Activated naive CD4-positive, alpha-beta T cell treated with anti-CD3 and anti-CD28 coated beads, Interleukin-2, amount 10 ng/mL, durations not matched to agents 7 days and 5 days (primary cell): Measurements from ENCODE around the gene MARK2.

Source experiments
- CTCF ChIA-PET: fragments of 350-600 bp; sonication (Branson Sonifier 250); formaldehyde crosslinking; loops from one replicate; lab custom pipeline; 2021; ENCODE audit warnings: antibody characterized with exemption; lab: Charles Lee
- DNase-seq: peaks from one replicate; pipeline ENCODE4 v3.0.0-alpha.2; 2020
- H3K27ac Mint-ChIP-seq: one replicate; pipeline ENCODE4 v1.8.0; 2021; ENCODE audit warnings: mild to moderate bottlenecking, moderate library complexity, mixed read lengths
- H3K27me3 Mint-ChIP-seq: one replicate; pipeline ENCODE4 v1.8.0; 2021; ENCODE audit warnings: mild to moderate bottlenecking, mixed read lengths
- H3K36me3 Mint-ChIP-seq: one replicate; pipeline ENCODE4 v1.8.0; 2021; ENCODE audit warnings: mixed read lengths
- H3K4me1 Mint-ChIP-seq: one replicate; pipeline ENCODE4 v1.8.0; 2021; ENCODE audit warnings: mixed read lengths
- H3K4me3 Mint-ChIP-seq: one replicate; pipeline ENCODE4 v1.8.0; 2021; ENCODE audit warnings: mild to moderate bottlenecking, moderate library complexity, mixed read lengths
- H3K9me3 Mint-ChIP-seq: one replicate; pipeline ENCODE4 v1.8.0; 2021; ENCODE audit warnings: mixed read lengths

The MARK2 gene

DNA sequence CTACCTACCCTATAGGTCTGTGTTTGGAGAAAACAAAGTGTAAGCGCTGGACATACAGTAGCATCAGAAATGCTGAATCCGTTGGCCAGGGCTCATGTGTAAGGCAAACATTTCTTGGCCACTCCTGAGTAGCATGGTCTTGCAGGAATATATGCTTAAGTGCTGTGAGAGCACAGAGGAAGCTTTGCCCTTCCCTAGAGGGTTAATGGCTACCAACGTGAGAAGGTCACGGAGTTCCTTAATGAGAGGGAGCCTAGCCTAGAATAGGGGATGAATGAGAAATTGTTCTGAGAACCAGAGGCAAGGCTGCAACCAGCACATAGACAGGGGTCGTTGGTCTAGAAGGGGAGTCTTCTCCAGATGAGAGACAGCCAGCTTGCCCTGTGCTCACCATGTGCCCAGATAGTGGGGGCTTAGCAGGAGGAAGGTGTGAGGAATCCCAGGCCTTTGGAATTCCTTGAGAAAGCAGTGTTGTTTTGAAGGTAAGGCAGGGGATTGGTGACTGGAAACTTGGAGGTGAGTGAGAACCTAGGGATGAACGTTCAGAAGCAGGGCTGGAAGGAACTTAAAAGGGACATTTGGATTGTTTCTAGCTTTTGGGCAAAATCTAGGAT, 48.6 kb downstream of the MARK2 start:
- Mint-ChIP-seq H3K9me3 (no peaks in the 10 kb centered on the region), H3K36me3 (peaks cover 43% of the 10 kb centered on the region), H3K27me3 (no peaks in the 10 kb centered on the region), H3K4me1 (peaks cover 82% of the 10 kb centered on the region), H3K4me3 (peak overlapping the region; percentile 95), H3K27ac (peak overlapping the region; percentile 88)
- no peak for DNase-seq
- CTCF ChIA-PET: interaction anchor here (0.7 to 2.9 kb wide), 3 partner anchors 19 to 51 kb away, joined by 3 to 16 read pairs (median 4); no protein-coding TSS in a partner anchor

DNA sequence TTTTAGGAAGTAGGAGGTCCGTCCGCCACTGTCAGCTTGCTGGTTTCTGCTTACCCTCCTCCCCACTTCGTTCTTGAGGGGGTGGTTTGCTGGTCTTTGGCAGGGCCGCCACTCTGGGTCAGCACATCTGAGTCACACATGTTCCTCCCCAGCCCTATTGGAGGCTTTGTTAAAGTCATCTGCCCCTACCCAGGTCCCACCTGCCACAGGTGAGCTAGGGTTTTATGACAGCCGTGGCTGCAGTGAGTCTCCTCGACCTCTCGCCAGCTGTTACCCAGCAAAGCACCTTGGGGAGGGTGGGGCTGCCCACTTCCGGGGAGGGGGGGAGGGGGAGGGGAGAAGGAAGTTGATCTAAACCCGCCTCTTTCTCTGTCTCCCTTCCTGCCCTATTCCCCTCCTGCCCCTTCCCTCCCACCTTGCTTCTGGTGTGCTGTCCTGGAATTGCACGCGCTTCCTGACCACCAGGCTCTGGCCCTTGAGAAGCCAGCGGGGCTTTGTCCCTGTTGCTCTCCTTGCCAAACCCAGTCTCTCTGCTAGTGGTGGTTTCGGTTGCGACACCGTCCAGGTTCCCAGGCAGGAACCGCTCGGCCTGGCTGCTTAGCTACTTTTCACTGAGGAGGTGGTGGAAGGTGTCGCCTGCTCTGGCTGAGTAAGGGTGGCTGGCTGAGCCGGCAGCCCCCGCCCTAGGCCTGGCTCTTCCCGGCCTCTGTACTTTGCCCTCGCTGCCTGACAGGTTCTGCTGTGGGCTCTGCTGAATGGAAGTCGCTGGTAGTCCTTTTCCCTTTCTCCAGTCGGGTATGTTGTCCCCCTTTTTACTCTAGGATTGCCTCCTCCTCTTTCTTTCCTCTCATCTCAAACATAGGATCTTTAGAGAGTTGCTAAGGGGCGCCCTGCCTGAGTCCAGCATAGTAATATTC, 49.5 kb downstream of the MARK2 start:
- Mint-ChIP-seq H3K27ac (peak overlapping the region; percentile 88), H3K36me3 (peaks cover 46% of the 10 kb centered on the region), H3K27me3 (no peaks in the 10 kb centered on the region), H3K4me1 (peaks cover 80% of the 10 kb centered on the region), H3K4me3 (peak overlapping the region; percentile 95), H3K9me3 (no peaks in the 10 kb centered on the region)
- peak; percentile 84 for DNase-seq
- CTCF ChIA-PET: interaction anchor here (0.9 to 3.7 kb wide), 4 partner anchors 19 to 58 kb away, joined by 3 to 27 read pairs (median 4); no protein-coding TSS in a partner anchor

DNA sequence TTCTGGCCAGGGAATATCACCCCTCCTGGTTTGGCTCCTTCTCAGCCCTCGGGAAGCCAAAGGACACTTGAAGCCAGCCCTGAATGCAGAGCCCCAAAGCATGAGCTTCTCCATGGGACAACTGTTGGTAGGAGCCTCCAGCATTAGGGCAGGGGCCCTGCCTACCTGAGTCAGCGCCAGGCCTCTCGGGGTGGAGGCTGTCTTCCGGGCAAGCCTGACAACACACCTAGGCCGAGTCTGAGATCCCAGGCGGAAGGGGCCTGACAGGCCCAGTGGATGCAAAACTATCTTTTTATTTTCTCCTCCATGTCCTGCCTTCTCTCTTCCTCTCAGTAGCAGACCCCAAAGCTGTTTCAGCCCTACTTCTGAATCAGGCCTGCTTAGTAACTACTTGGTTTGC, 50.4 kb downstream of the MARK2 start:
- H3K9me3 Mint-ChIP-seq: no peaks in the 10 kb centered on the region
- H3K4me3 Mint-ChIP-seq: peak overlapping the region; percentile 95
- H3K4me1 Mint-ChIP-seq: peaks cover 71% of the 10 kb centered on the region
- no peak for DNase-seq
- CTCF ChIA-PET: interaction anchor here (0.5 to 3.7 kb wide), 3 partner anchors 18 to 52 kb away, joined by 3 to 27 read pairs (median 5); no protein-coding TSS in a partner anchor
- no peaks in the 10 kb centered on the region for H3K27me3 Mint-ChIP-seq
- peaks cover 49% of the 10 kb centered on the region for H3K36me3 Mint-ChIP-seq
- peak overlapping the region; percentile 88 for H3K27ac Mint-ChIP-seq

DNA sequence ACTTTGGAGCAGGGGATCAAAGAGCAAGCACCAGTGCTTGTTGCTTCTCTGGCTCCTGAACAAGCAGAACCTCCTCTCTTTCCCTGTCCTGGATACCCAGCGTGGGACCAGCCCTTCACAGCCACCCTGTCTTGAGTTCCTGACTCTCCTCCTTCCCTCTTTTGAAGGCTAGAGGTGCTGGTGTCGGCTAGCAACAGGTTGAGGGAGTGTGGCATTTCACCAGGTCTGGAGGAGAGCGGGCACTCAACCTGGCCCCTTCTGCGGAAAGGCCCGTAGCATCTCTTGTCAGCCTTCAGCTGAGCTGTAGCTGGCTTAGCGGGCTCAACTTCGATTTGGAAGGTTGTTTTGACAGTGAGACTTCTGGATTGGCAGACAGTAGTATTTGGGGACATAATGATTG, 51.5 kb downstream of the MARK2 start:
- H3K36me3 Mint-ChIP-seq: peaks cover 46% of the 10 kb centered on the region
- H3K27me3 Mint-ChIP-seq: no peaks in the 10 kb centered on the region
- H3K4me1 Mint-ChIP-seq: peaks cover 72% of the 10 kb centered on the region
- no peak for DNase-seq
- H3K4me3 Mint-ChIP-seq: peak overlapping the region; percentile 95
- peak overlapping the region; percentile 70 for H3K27ac Mint-ChIP-seq
- no peaks in the 10 kb centered on the region for H3K9me3 Mint-ChIP-seq
- CTCF ChIA-PET: interaction anchor here (0.6 to 3.7 kb wide), 4 partner anchors 17 to 53 kb away, joined by 3 to 27 read pairs (median 4); no protein-coding TSS in a partner anchor

DNA sequence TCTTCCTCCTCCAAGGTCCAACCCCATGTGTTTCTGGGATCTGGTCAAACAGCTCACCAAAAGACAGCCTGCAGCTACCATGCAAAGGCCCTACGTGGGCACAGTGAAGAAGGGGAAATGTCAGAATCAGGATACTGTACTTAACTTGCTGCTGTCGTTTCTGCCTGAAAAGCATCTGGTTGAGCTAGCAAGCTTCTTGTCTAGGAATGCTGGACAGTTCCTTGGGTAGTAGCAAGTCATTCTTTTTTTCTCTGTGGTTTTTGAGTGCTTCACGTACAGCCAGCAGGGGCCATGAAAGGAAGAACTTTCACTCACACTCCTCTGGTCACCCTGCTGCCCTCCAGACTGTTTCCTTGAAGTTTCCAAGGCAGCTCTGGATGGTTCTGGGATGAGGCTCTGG, 53.3 kb downstream of the MARK2 start:
- Mint-ChIP-seq H3K27me3 (no peaks in the 10 kb centered on the region), H3K27ac (peak overlapping the region; percentile 58), H3K9me3 (no peaks in the 10 kb centered on the region), H3K4me1 (peaks cover 72% of the 10 kb centered on the region), H3K4me3 (no peak overlapping the region), H3K36me3 (peaks cover 59% of the 10 kb centered on the region)
- CTCF ChIA-PET: interaction anchor here (1.0 to 1.6 kb wide), 2 partner anchors 11 to 154 kb away, joined by 3 read pairs; no protein-coding TSS in a partner anchor
- DNase-seq: no peak

DNA sequence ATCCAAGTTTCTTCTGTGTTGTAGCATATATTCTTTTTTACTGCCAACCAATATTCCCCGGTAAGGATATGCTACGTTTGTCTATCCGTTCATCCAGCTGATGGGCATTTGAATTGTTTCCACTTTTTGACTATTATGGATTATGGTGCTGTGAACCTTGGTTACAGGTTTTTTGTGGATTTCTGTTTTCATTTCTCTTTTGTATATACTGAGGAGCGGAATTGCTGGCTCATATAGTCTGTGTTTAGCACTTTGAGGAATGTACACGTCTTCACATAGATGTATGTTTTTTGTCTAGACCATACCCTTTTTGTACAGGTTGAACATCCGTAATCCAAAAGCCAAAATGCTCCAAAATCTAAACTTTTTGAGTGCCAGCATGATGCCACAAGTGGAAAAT, 54.4 kb downstream of the MARK2 start:
- Mint-ChIP-seq H3K36me3 (peaks cover 70% of the 10 kb centered on the region), H3K27me3 (no peaks in the 10 kb centered on the region), H3K4me3 (no peak overlapping the region), H3K9me3 (no peaks in the 10 kb centered on the region), H3K27ac (no peak overlapping the region), H3K4me1 (peaks cover 61% of the 10 kb centered on the region)
- no peak for DNase-seq
- CTCF ChIA-PET: interaction anchor here (1.6 kb wide), 1 partner anchor 10 kb away, joined by 3 read pairs; no protein-coding TSS in a partner anchor

DNA sequence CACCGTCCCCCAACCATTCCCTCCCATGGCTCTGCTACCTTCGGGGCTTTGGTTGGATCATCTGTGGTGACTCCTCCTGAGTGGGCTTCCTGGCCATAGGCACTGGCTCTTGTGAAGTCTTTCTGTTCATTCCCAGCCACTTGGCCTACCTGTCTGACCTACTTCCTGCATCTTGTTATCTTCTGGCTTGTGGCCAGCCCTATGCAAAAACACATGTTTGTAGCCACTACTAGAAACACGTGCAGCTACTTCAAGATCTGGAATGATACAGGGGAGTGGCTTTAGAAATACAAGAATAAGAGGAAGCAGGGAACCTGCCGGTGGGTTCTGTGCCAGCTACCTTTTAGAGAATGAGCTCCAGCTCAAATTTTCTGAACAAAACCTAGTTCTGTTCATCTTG, 57.2 kb downstream of the MARK2 start:
- H3K27ac Mint-ChIP-seq: peak overlapping the region; percentile 77
- H3K9me3 Mint-ChIP-seq: no peaks in the 10 kb centered on the region
- no peaks in the 10 kb centered on the region for H3K27me3 Mint-ChIP-seq
- no peak for DNase-seq
- H3K4me3 Mint-ChIP-seq: no peak overlapping the region
- CTCF ChIA-PET: interaction anchor here (1.0 kb wide), 1 partner anchor 11 kb away, joined by 3 read pairs; no protein-coding TSS in a partner anchor
- peaks cover 34% of the 10 kb centered on the region for H3K4me1 Mint-ChIP-seq
- peaks cover 73% of the 10 kb centered on the region for H3K36me3 Mint-ChIP-seq

DNA sequence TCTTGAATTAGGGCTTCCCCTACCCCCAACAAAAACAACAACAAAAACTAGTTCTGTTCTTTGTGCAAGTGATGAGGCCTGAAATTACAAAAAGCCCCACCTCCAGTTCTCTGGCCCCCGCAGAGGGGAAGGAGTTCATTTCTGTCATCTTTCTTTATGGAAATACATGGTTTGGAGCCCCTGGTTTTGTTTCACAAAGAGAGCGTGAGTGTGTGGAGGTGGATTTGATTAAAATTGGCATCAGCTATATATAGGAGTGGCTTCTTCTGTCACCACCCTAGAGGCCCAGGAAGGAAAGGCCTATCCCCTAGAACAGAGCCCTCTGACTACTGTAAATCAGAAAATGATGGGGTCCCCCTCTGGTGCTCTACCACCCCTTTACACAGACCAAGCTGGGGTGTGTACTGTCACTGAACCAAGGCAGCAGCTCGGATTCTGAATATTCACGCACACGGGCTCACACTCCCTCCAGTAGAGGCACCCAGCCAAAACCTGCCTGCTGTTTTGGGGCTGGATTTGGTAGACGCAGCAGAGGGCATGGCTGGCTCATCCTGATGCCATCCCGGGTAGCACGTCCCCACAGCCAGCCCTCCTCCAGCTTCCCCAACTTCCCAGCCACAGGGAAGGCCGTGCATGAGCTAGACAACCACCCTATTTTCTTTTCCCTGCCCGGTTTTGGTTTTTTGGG, 58.7 kb downstream of the MARK2 start:
- no peak overlapping the region for H3K27ac Mint-ChIP-seq
- H3K4me1 Mint-ChIP-seq: peaks cover 19% of the 10 kb centered on the region
- DNase-seq: no peak
- H3K27me3 Mint-ChIP-seq: no peaks in the 10 kb centered on the region
- CTCF ChIA-PET: interaction anchor here (1.7 kb wide), 1 partner anchor 60 kb away, joined by 6 read pairs; no protein-coding TSS in a partner anchor
- peaks cover 67% of the 10 kb centered on the region for H3K36me3 Mint-ChIP-seq
- no peak overlapping the region for H3K4me3 Mint-ChIP-seq
- H3K9me3 Mint-ChIP-seq: no peaks in the 10 kb centered on the region

DNA sequence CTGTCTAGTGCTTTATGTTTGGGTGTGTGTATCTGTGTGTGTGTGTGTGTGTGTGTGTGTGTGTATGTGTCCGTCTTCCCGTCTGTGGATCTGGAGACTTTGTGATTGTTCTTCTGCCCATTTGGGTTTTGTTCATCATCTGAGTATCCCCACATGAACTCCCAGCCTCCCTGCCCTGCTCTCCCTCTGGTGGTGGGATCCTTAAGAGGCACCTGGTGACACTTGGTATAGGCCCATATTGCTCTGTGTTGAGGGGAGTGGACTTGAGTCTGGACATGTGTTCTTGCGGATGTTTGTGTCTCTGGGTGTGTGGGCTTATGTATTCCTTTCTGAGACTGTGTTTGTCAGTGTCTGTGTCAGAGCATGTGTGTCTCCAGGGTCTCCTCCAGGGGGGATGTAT, 62.8 kb downstream of the MARK2 start:
- peak; percentile 44 for DNase-seq
- Mint-ChIP-seq H3K27ac (no peak overlapping the region), H3K27me3 (no peaks in the 10 kb centered on the region), H3K4me1 (peaks cover 5% of the 10 kb centered on the region), H3K4me3 (no peak overlapping the region), H3K36me3 (peaks cover 79% of the 10 kb centered on the region), H3K9me3 (no peaks in the 10 kb centered on the region)
- CTCF ChIA-PET: interaction anchor here (6.3 kb wide), 1 partner anchor 65 kb away, joined by 45 read pairs; no protein-coding TSS in a partner anchor

DNA sequence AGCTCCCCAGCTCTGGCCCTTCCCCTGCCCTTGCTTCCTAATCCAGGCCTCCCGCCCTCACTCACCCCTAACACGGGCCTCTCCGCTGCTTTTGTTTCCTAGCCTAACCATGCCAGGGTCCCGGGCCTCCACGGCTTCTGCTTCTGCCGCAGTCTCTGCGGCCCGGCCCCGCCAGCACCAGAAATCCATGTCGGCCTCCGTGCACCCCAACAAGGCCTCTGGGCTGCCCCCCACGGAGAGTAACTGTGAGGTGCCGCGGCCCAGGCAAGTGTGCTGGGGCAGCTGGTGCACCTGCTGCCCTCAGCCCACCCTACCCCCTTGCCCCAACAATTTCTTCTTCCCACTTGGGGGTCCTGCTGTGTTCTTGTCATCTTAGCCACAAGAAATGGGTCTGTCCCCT, 65.0 kb downstream of the MARK2 start:
- CTCF ChIA-PET: interaction anchor here (6.3 kb wide), 1 partner anchor 67 kb away, joined by 45 read pairs; no protein-coding TSS in a partner anchor
- Mint-ChIP-seq H3K27me3 (no peaks in the 10 kb centered on the region), H3K4me1 (peaks cover 5% of the 10 kb centered on the region), H3K9me3 (no peaks in the 10 kb centered on the region), H3K4me3 (no peak overlapping the region), H3K27ac (peak overlapping the region; percentile 75), H3K36me3 (peaks cover 60% of the 10 kb centered on the region)
- no peak for DNase-seq

DNA sequence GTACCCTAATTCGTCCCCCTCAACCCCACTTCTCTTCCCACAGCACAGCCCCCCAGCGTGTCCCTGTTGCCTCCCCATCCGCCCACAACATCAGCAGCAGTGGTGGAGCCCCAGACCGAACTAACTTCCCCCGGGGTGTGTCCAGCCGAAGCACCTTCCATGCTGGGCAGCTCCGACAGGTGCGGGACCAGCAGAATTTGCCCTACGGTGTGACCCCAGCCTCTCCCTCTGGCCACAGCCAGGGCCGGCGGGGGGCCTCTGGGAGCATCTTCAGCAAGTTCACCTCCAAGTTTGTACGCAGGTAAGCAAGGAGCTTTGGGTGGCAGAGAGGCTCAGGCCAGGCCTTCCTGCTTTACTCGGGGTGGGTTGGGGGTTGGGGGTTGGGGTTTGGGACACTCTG, 65.8 kb downstream of the MARK2 start:
- CTCF ChIA-PET: interaction anchor here (6.3 kb wide), 1 partner anchor 68 kb away, joined by 45 read pairs; no protein-coding TSS in a partner anchor
- H3K9me3 Mint-ChIP-seq: no peaks in the 10 kb centered on the region
- H3K27me3 Mint-ChIP-seq: no peaks in the 10 kb centered on the region
- H3K27ac Mint-ChIP-seq: no peak overlapping the region
- no peak overlapping the region for H3K4me3 Mint-ChIP-seq
- peaks cover 52% of the 10 kb centered on the region for H3K36me3 Mint-ChIP-seq
- H3K4me1 Mint-ChIP-seq: peaks cover 5% of the 10 kb centered on the region
- DNase-seq: no peak

DNA sequence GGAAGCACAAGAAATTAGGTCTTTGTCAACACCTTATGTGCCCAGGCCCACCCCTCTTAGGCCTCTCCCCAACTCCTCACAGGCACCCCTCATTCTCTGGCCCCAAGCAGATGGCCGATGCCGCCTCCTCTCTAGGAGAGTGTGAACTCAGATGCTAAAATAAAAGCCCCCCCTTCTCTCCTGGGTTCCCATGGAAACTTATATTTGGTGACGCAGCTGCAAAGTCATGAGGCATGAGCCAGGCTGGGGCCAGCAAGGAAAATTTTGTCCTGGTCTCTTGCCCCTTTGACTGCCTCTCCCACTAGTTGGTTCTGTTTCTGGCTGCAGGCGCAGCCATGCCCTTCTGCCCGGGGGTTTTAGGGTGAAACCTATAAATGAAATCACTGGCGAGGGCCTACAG, 66.3 kb downstream of the MARK2 start:
- no peak for DNase-seq
- H3K9me3 Mint-ChIP-seq: no peaks in the 10 kb centered on the region
- H3K36me3 Mint-ChIP-seq: peaks cover 50% of the 10 kb centered on the region
- H3K4me1 Mint-ChIP-seq: peaks cover 5% of the 10 kb centered on the region
- CTCF ChIA-PET: interaction anchor here (2.7 to 6.3 kb wide), 2 partner anchors 64 to 68 kb away, joined by 12 to 45 read pairs; no protein-coding TSS in a partner anchor
- H3K4me3 Mint-ChIP-seq: no peak overlapping the region
- peak overlapping the region; percentile 45 for H3K27ac Mint-ChIP-seq
- no peaks in the 10 kb centered on the region for H3K27me3 Mint-ChIP-seq

DNA sequence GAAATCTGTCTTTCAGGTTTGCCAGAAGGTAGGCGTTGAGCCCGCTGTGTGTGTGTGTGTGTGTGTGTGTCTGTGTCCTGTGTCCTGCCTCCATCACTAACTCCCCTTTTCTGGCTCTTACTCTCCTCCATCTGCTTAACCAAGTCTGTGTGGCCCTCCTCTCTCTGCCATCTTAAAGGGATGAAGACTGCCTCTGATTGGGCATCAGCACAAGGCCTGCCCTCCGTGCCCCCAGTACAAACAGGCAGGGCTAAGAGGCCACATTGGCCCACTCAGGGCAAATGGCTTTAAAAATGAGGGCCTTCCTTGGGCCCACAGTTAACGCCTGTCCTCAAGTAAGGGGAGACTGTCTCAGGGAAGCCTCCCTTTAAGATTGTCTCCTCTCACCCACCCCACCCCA, 67.2 kb downstream of the MARK2 start:
- Mint-ChIP-seq H3K36me3 (peaks cover 44% of the 10 kb centered on the region), H3K9me3 (no peaks in the 10 kb centered on the region), H3K27me3 (no peaks in the 10 kb centered on the region), H3K4me3 (no peak overlapping the region), H3K27ac (peak overlapping the region; percentile 33), H3K4me1 (peaks cover 6% of the 10 kb centered on the region)
- CTCF ChIA-PET: interaction anchor here (0.8 to 2.7 kb wide), 15 partner anchors 10 to 139 kb away, joined by 3 to 47 read pairs (median 4); partner anchors contain the start of genes MARK2 and RCOR2
- DNase-seq: no peak
